Loucy (cell line): Measurements from ENCODE around the gene GRIPAP1.

Source experiments
- H2AFZ ChIP-seq: fragments of 200-600 bp; sonication (generic); 2 replicates; pipeline ENCODE4 v1.6.0; 2016; ENCODE audit warnings: antibody characterized with exemption, mild to moderate bottlenecking, low read length, moderate library complexity
- H3F3A ChIP-seq: fragments of 200-600 bp; 2 replicates; pipeline ENCODE4 v1.6.0; 2016; ENCODE audit warnings: antibody characterized with exemption, low read depth, mild to moderate bottlenecking
- H3K27me3 ChIP-seq: fragments of 200-600 bp; sonication (generic); 2 replicates; pipeline ENCODE4 v1.6.1; 2014; ENCODE audit warnings: low read length, mild to moderate bottlenecking; ENCODE audit not compliant: insufficient read depth, poor library complexity, severe bottlenecking
- H3K36me3 ChIP-seq: fragments of 200-600 bp; sonication (generic); 2 replicates; pipeline ENCODE4 v1.6.1; 2016; ENCODE audit warnings: low read length; ENCODE audit not compliant: insufficient read depth
- H3K4me1 ChIP-seq: fragments of 200-600 bp; sonication (generic); 2 replicates; pipeline ENCODE4 v1.5.1; 2014; ENCODE audit warnings: low read length, mild to moderate bottlenecking; ENCODE audit not compliant: insufficient read depth, poor library complexity, severe bottlenecking
- H3K4me2 ChIP-seq: fragments of 200-600 bp; sonication (generic); 2 replicates; pipeline ENCODE4 v1.6.0; 2014; ENCODE audit warnings: antibody characterized with exemption, low read length, low read depth, mild to moderate bottlenecking; ENCODE audit not compliant: poor library complexity, severe bottlenecking
- H3K4me3 ChIP-seq: fragments of 200-600 bp; sonication (generic); 2 replicates; pipeline ENCODE4 v1.5.1; 2014; ENCODE audit warnings: low read length, mild to moderate bottlenecking, mixed read lengths; ENCODE audit not compliant: poor library complexity, severe bottlenecking
- H3K79me2 ChIP-seq: fragments of 200-600 bp; sonication (generic); 2 replicates; pipeline ENCODE4 v1.6.1; 2014; ENCODE audit warnings: low read length; ENCODE audit not compliant: insufficient read depth
- H3K9ac ChIP-seq: fragments of 200-600 bp; sonication (generic); 2 replicates; pipeline ENCODE4 v1.6.0; 2014; ENCODE audit warnings: mild to moderate bottlenecking, low read depth, low read length, moderate library complexity; ENCODE audit not compliant: poor library complexity, severe bottlenecking
- H3K9me2 ChIP-seq: fragments of 200-600 bp; sonication (generic); replicated peaks from 2 replicates; pipeline ENCODE4 v1.6.1; 2016; ENCODE audit warnings: low read depth, low read length, mixed read lengths
- H3K9me3 ChIP-seq: fragments of 200-600 bp; sonication (generic); 2 replicates; pipeline ENCODE4 v1.6.1; 2014; ENCODE audit warnings: mild to moderate bottlenecking, antibody characterized with exemption, low read length, low read depth; ENCODE audit not compliant: insufficient read depth
- H4K20me1 ChIP-seq: fragments of 200-600 bp; sonication (generic); 2 replicates; pipeline ENCODE4 v1.6.0; 2014; ENCODE audit warnings: antibody characterized with exemption, low read length, mild to moderate bottlenecking; ENCODE audit not compliant: insufficient read depth, poor library complexity, severe bottlenecking
- EZH2phosphoT487 ChIP-seq: fragments of 200-600 bp; IDR thresholded peaks from 2 replicates; pipeline ENCODE4 v1.6.1; 2018; ENCODE audit warnings: antibody characterized with exemption, mild to moderate bottlenecking, moderate library complexity, borderline replicate concordance
- TF ChIP-seq, protein P1 (sequence below): fragments of 200-600 bp; sonication (generic); conservative IDR thresholded peaks from 2 replicates; pipeline ENCODE4 v1.5.1; 2014; ENCODE audit warnings: mild to moderate bottlenecking, antibody characterized with exemption, low read length

The GRIPAP1 gene

GRCh38 chrX:48935301-48935670 lies 66.8 kb downstream of the GRIPAP1 start:
- Histone ChIP-seq H3K79me2 (peaks cover 15% of the 10 kb centered on the region; the same call in 1 of the 2 replicates), H3K4me2 (no peak overlapping the region), H2AFZ (no peak overlapping the region), H3K4me1 (peaks cover 5% of the 10 kb centered on the region), H3K9me2 (no peaks in the 10 kb centered on the region), H4K20me1 (peaks cover 5% of the 10 kb centered on the region), H3F3A (no peaks in the 10 kb centered on the region), H3K9me3 (no peaks in the 10 kb centered on the region), H3K27me3 (no peaks in the 10 kb centered on the region), H3K4me3 (no peak overlapping the region), H3K36me3 (peaks cover 42% of the 10 kb centered on the region; the same call in 1 of the 2 replicates), H3K9ac (no peak overlapping the region)
- TF ChIP-seq, protein P1, sequence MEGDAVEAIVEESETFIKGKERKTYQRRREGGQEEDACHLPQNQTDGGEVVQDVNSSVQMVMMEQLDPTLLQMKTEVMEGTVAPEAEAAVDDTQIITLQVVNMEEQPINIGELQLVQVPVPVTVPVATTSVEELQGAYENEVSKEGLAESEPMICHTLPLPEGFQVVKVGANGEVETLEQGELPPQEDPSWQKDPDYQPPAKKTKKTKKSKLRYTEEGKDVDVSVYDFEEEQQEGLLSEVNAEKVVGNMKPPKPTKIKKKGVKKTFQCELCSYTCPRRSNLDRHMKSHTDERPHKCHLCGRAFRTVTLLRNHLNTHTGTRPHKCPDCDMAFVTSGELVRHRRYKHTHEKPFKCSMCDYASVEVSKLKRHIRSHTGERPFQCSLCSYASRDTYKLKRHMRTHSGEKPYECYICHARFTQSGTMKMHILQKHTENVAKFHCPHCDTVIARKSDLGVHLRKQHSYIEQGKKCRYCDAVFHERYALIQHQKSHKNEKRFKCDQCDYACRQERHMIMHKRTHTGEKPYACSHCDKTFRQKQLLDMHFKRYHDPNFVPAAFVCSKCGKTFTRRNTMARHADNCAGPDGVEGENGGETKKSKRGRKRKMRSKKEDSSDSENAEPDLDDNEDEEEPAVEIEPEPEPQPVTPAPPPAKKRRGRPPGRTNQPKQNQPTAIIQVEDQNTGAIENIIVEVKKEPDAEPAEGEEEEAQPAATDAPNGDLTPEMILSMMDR, result no peak
- TF ChIP-seq EZH2phosphoT487, result no peak

DNA sequence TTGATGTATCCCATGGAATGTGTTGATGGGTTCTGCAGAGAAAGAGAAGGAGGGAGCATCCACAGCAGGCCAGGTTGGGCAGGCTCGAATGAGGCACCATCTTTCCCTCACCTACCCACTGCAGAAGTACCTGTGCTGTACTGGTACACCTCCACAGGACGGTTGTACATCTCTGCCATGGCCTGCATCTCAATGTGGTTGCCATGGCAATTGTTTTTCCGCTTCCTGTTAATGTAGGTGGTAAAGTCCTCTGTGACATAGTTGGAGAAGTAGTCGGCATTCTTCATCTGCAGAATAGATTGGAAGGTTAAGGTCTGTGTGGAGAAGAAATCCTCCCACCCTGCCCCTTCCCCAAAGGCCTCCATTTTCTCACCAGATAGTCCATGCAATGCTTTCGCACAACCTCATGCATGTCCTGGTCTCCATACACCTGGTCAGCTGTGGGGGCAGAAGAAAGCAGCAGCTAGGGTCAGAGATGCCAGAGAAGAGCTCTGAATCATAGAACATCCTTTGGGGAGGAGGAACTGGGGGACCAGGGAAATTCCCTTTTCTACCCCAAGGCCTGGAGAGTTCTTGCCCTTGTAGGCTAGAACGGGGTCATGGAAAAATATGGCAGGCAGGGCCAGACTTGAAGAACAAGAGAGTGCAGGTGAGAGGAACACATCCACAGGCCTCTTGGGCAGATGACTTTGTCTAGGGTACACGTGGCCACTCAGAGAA lies 67.3 kb downstream of the GRIPAP1 start:
- no peak for TF ChIP-seq EZH2phosphoT487
- TF ChIP-seq, protein P1, result no peak
- Histone ChIP-seq H3K9me3 (no peaks in the 10 kb centered on the region), H2AFZ (no peak overlapping the region), H3K4me2 (no peak overlapping the region), H3K36me3 (peaks cover 39% of the 10 kb centered on the region; the same call in 1 of the 2 replicates), H3K27me3 (no peaks in the 10 kb centered on the region), H3F3A (no peaks in the 10 kb centered on the region), H3K79me2 (peaks cover 10% of the 10 kb centered on the region; the same call in 1 of the 2 replicates), H3K4me3 (no peak overlapping the region), H3K9me2 (no peaks in the 10 kb centered on the region), H3K9ac (no peak overlapping the region), H4K20me1 (peaks cover 5% of the 10 kb centered on the region), H3K4me1 (peaks cover 5% of the 10 kb centered on the region)

- TF ChIP-seq, protein P1, result no peak
- no peak for TF ChIP-seq EZH2phosphoT487
- H3K4me1 ChIP-seq, result peaks cover 5% of the 10 kb centered on the region
- no peaks in the 10 kb centered on the region for H3K27me3 ChIP-seq
- H3K36me3 ChIP-seq, result peaks cover 35% of the 10 kb centered on the region; the same call in 1 of the 2 replicates
- no peaks in the 10 kb centered on the region for H3K9me2 ChIP-seq
- H3K9ac ChIP-seq, result no peak overlapping the region
- no peak overlapping the region for H3K4me2 ChIP-seq
- H2AFZ ChIP-seq, result no peak overlapping the region
- peaks cover 5% of the 10 kb centered on the region for H4K20me1 ChIP-seq
- H3F3A ChIP-seq, result no peaks in the 10 kb centered on the region
- no peak overlapping the region for H3K4me3 ChIP-seq
- no peaks in the 10 kb centered on the region for H3K9me3 ChIP-seq
- peaks cover 8% of the 10 kb centered on the region; the same call in 1 of the 2 replicates for H3K79me2 ChIP-seq
These were observed 68.3 kb downstream of the GRIPAP1 start for GRCh38 chrX:48933757-48934156.
